Measurements from ENCODE around the gene TRMT10C.

Gene TRMT10C

GRCh38 chr3:101548527-101549105 is 13.1 kb upstream of the TRMT10C start:
- TF ChIP-seq SIN3A (IDR thresholded peaks at IDR 0.05; ENCODE audit: borderline replicate concordance, insufficient read depth, low read length) = no peak

DNA sequence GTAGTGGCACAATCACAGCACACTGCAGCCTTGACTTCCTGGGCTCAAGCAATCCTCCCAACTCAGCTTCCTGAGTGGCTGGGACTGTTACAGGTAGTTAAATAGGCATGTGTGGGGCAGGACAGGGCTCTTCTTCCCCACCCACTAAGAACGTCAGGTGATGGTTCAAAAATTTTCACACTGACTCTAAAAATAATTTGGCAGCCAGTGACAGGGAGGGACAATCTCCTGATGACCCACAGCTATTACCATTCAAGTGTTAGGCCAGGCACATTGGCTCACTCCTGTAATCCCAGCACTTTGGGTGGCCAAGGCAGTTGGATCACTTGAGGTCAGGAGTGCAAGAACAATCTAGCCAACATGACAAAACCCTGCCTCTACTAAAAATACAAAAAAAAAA is 12.2 kb upstream of the TRMT10C start:
- TF ChIP-seq REST (IDR thresholded peaks at IDR 0.05; ENCODE audit: insufficient read depth in 1 of 2, low read depth in 2 of 2, low read length in 2 of 2) (no peak), SIN3A (IDR thresholded peaks at IDR 0.05; ENCODE audit: borderline replicate concordance, insufficient read depth, low read length) (no peak), FOXP2 (optimal IDR thresholded peaks at IDR 0.05; ENCODE audit: borderline replicate concordance, extremely low read depth, extremely low read length, insufficient read depth) (no peak), POLR2AphosphoS5 (IDR thresholded peaks at IDR 0.05; ENCODE audit: low read depth, low read length) (no peak), TAF1 (IDR thresholded peaks at IDR 0.05; ENCODE audit: borderline replicate concordance, insufficient read depth, low read length) (no peak)

- TF ChIP-seq REST (IDR thresholded peaks at IDR 0.05; ENCODE audit: insufficient read depth in 1 of 2, low read depth in 2 of 2, low read length in 2 of 2) (no peak), SIN3A (IDR thresholded peaks at IDR 0.05; ENCODE audit: borderline replicate concordance, insufficient read depth, low read length) (no peak), POLR2AphosphoS5 (IDR thresholded peaks at IDR 0.05; ENCODE audit: low read depth, low read length) (no peak), FOXP2 (optimal IDR thresholded peaks at IDR 0.05; ENCODE audit: borderline replicate concordance, extremely low read depth, extremely low read length, insufficient read depth) (no peak), TAF1 (IDR thresholded peaks at IDR 0.05; ENCODE audit: borderline replicate concordance, insufficient read depth, low read length) (no peak)
Measured at GRCh38 chr3:101556064-101556463, 5.6 kb upstream of the TRMT10C start.

DNA sequence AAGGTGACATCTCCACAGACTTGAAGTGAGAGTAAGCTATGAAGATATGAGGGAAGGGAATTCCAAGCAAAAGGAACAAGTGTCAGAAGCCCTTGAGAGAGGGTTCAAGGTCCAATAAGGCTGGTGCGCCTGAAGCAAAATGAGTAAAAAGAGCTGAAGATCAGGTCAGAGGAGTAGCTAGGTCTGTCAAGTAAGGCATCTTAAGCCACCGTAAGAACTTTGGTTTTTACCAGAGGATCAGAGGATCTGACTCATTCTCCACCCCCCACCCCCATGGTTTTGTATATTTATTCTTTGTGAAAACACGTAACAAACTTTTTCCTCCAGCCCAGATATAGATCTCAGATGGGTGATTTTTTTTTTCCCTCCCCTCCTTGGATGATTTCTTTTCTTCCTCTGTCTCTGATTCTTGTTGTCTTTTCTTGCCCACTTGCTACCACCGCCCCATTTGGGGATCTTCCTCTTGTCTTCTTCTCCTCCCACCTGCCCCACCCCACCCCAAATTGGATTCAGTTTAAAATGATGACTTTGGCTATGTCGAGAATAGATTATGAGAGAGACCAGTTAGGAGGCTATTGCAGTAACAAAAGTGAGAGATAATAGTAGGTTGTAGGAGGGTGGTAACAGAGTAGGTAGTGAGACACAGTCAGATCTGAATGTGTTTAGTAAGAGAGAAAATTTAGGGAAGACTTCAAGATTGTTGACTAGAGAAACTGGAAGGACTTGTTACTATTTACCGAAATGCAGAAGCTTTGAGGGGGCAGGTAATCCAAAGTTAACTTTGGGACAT is 6.1 kb downstream of the TRMT10C start:
- TF ChIP-seq POLR2AphosphoS5 (IDR thresholded peaks at IDR 0.05; ENCODE audit: low read depth, low read length) = no peak
- TF ChIP-seq REST (IDR thresholded peaks at IDR 0.05; ENCODE audit: insufficient read depth in 1 of 2, low read depth in 2 of 2, low read length in 2 of 2) = no peak
- TF ChIP-seq SIN3A (IDR thresholded peaks at IDR 0.05; ENCODE audit: borderline replicate concordance, insufficient read depth, low read length) = no peak
- no peak for TF ChIP-seq FOXP2 (optimal IDR thresholded peaks at IDR 0.05; ENCODE audit: borderline replicate concordance, extremely low read depth, extremely low read length, insufficient read depth)

- no peak for TF ChIP-seq FOXP2 (optimal IDR thresholded peaks at IDR 0.05; ENCODE audit: borderline replicate concordance, extremely low read depth, extremely low read length, insufficient read depth)
- no peak for TF ChIP-seq SIN3A (IDR thresholded peaks at IDR 0.05; ENCODE audit: borderline replicate concordance, insufficient read depth, low read length)
- TF ChIP-seq REST (IDR thresholded peaks at IDR 0.05; ENCODE audit: insufficient read depth in 1 of 2, low read depth in 2 of 2, low read length in 2 of 2) = no peak
- no peak for TF ChIP-seq TAF1 (IDR thresholded peaks at IDR 0.05; ENCODE audit: borderline replicate concordance, insufficient read depth, low read length)
- no peak for TF ChIP-seq POLR2AphosphoS5 (IDR thresholded peaks at IDR 0.05; ENCODE audit: low read depth, low read length)
Measured at GRCh38 chr3:101571028-101571895, 9.6 kb downstream of the TRMT10C start.

All from PFSK-1 (cell line).